Activated CD4-positive, alpha-beta memory T cell treated with anti-CD3 and anti-CD28 coated beads for 36 hours (primary cell): Measurements from ENCODE around the gene PEX11A. TPM values are rescaled to one million over a fixed set of nuclear protein-coding genes. Genes with fewer than 3 reads are reported as not detected.
"Not testable (repeated sequence)": the region's sequence is repeated elsewhere in the genome, so short reads cannot be mapped to it uniquely, and the experiment has no call there.

Experiments used
- CTCF ChIA-PET: fragments of 350-600 bp; sonication (Branson Sonifier 250); formaldehyde crosslinking; loops from one replicate; lab custom pipeline; 2021; ENCODE audit warnings: antibody characterized with exemption, inconsistent platforms; lab: Charles Lee
- POLR2A ChIA-PET: fragments of 350-600 bp; sonication (Branson Sonifier 250); formaldehyde crosslinking; loops from one replicate; lab custom pipeline; 2021; ENCODE audit warnings: antibody characterized with exemption; lab: Charles Lee
- DNase-seq: peaks from one replicate; pipeline ENCODE4 v3.0.0-alpha.2; 2020
- H3K27ac Mint-ChIP-seq: one replicate; pipeline ENCODE4 v1.8.0; 2021; ENCODE audit warnings: mixed read lengths
- H3K27me3 Mint-ChIP-seq: one replicate; pipeline ENCODE4 v1.8.0; 2021; ENCODE audit warnings: mixed read lengths
- H3K36me3 Mint-ChIP-seq: one replicate; pipeline ENCODE4 v1.8.0; 2021; ENCODE audit warnings: mixed read lengths
- H3K4me1 Mint-ChIP-seq: one replicate; pipeline ENCODE4 v1.8.0; 2021; ENCODE audit warnings: low read depth, mixed read lengths
- H3K4me3 Mint-ChIP-seq: one replicate; pipeline ENCODE4 v1.8.0; 2021; ENCODE audit warnings: mild to moderate bottlenecking, mixed read lengths
- H3K9me3 Mint-ChIP-seq: one replicate; pipeline ENCODE4 v1.8.0; 2021; ENCODE audit warnings: mixed read lengths
- intact Hi-C: fragments of 100-400 bp; cut with micrococcal nuclease; formaldehyde crosslinking; loops from one replicate; pipeline ENCODE4 v1.15.1; 2023
- total RNA-seq, 2 experiments: library from RNA; stranded (reverse); gene quantifications; one replicate each; pipeline ENCODE4 v1.2.3, GENCODE V29; 2021

Gene PEX11A
- total RNA-seq, 2 experiments from 2014 or later: 2.9 to 3.1 TPM

GRCh38 chr15:89704411-89704810 is 13.9 kb upstream of the PEX11A start:
- H3K36me3 Mint-ChIP-seq: no peaks in the 10 kb centered on the region
- POLR2A ChIA-PET: interaction anchor here (0.6 kb wide), 1 partner anchor 28 kb away, joined by 7 read pairs; no protein-coding TSS in a partner anchor
- H3K27me3 Mint-ChIP-seq: peaks cover 26% of the 10 kb centered on the region
- DNase-seq: no peak
- H3K27ac Mint-ChIP-seq: no peak overlapping the region
- CTCF ChIA-PET: interaction anchor here (0.7 kb wide), 1 partner anchor 8 kb away, joined by 3 read pairs; no protein-coding TSS in a partner anchor
- H3K4me3 Mint-ChIP-seq: no peak overlapping the region
- intact Hi-C loops: no loop called here
- H3K9me3 Mint-ChIP-seq: no peaks in the 10 kb centered on the region
- H3K4me1 Mint-ChIP-seq: no peaks in the 10 kb centered on the region

- Mint-ChIP-seq H3K27me3 (peaks cover 4% of the 10 kb centered on the region), H3K4me3 (no peak overlapping the region), H3K9me3 (no peaks in the 10 kb centered on the region), H3K27ac (no peak overlapping the region), H3K4me1 (peaks cover under 1% of the 10 kb centered on the region), H3K36me3 (no peaks in the 10 kb centered on the region)
- CTCF ChIA-PET: no interaction called here
- intact Hi-C loops: no loop called here
- POLR2A ChIA-PET: no interaction called here
- DNase-seq: no peak
Observed at GRCh38 chr15:89695198-89695597, 4.6 kb upstream of the PEX11A start.

DNA sequence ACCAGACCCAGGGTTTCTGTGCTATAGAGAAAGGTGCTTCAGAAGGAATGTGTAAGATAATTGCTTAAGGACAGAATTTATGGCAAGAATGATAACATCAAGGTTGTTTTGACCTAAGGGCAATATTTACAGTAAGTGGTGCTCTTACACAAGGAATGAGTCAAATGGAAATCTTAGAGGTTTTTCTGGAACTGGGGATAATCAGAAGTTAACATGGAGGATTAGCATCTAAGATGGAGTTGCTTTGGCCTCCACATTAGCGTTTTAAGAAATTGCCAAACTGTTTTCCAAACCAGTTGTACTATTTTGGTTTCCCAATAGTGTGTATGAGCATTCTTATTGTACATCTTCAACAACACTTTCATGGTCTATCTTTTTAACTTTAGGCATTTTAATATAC is 3.1 kb upstream of the PEX11A start:
- Mint-ChIP-seq H3K27me3 (peaks cover 2% of the 10 kb centered on the region), H3K27ac (no peak overlapping the region), H3K9me3 (no peaks in the 10 kb centered on the region), H3K36me3 (no peaks in the 10 kb centered on the region), H3K4me1 (peaks cover 5% of the 10 kb centered on the region), H3K4me3 (no peak overlapping the region)
- ChIA-PET POLR2A (no interaction called here), CTCF (no interaction called here)
- intact Hi-C loops: no loop called here
- DNase-seq: no peak

DNA sequence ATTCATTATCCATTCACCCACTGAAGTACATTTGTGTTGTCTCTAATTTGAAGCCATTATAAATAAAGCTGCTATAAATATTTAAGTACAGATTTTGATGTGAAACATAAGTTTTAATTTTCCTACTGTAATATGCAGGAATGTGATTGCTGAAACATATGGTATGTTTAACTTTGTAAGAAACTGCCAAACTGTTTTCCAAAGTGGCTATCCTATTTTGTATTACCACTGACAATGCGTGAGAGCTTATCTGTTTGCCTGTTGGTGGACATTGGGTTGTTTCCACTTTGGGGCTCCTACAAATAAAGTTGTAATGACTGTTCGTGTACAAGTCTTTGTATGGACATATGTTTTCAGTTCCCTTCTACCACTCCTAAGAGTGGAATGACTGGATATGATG is 2.5 kb upstream of the PEX11A start:
- Mint-ChIP-seq H3K4me1 (peaks cover 5% of the 10 kb centered on the region), H3K9me3 (no peaks in the 10 kb centered on the region), H3K36me3 (no peaks in the 10 kb centered on the region), H3K27me3 (peaks cover 2% of the 10 kb centered on the region), H3K4me3 (no peak overlapping the region), H3K27ac (no peak overlapping the region)
- DNase-seq: no peak
- intact Hi-C loops: no loop called here
- ChIA-PET POLR2A (no interaction called here), CTCF (no interaction called here)

- DNase-seq, H3K27me3 Mint-ChIP-seq, CTCF ChIA-PET, H3K27ac Mint-ChIP-seq, H3K4me1 Mint-ChIP-seq, H3K9me3 Mint-ChIP-seq, H3K36me3 Mint-ChIP-seq, intact Hi-C loops, POLR2A ChIA-PET: not testable (repeated sequence)
- peak overlapping the region; percentile 86 for H3K4me3 Mint-ChIP-seq
Observed at GRCh38 chr15:89689930-89690275, 651 bp downstream of the PEX11A start.

- CTCF ChIA-PET: interaction anchor here (0.8 kb wide), 1 partner anchor 25 kb away, joined by 3 read pairs; no protein-coding TSS in a partner anchor
- no peak overlapping the region for H3K4me3 Mint-ChIP-seq
- intact Hi-C loops: no loop called here
- peaks cover 5% of the 10 kb centered on the region for H3K4me1 Mint-ChIP-seq
- no peak for DNase-seq
- H3K9me3 Mint-ChIP-seq: no peaks in the 10 kb centered on the region
- H3K27ac Mint-ChIP-seq: no peak overlapping the region
- POLR2A ChIA-PET: no interaction called here
- H3K27me3 Mint-ChIP-seq: no peaks in the 10 kb centered on the region
- H3K36me3 Mint-ChIP-seq: peaks cover 4% of the 10 kb centered on the region
Observed at GRCh38 chr15:89686522-89686921, 4.0 kb downstream of the PEX11A start.

DNA sequence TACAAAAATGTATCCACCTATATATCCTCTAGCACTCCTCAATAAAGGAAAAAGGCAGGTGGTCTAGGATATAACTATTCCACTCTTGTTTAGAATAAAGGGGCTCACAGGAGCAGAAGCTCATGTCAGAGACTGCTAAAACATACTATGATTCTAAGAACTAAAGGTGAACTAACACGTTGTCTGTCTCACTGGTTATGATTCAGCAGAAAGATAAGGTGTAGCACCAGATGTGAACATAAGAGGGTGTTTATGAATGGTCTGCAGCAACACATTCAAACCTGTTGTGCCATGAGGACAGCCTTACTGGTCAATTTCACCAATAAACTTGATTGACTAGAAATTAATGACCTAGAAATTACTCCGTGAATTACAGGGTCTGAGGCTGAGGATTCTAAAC is 4.6 kb downstream of the PEX11A start:
- no peak overlapping the region for H3K27ac Mint-ChIP-seq

DNA sequence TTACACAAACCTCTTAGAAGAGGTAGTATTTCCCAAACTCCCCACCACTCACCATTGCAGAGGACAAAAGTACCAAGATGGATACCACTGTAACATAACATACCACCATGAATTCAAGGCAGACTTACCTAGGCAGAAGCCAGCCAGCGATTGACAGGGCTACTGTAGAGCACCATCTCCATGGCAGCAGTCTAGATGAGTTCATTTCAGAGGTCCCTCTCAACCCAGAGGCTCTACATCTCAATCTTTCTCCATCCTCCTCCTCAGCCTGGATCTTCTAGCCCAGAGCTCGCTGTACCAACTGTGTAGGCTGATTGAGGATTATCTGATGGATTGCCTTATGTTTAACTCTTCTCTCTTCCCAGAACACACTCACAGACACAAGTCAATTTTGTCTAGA is 9.4 kb downstream of the PEX11A start:
- no peak overlapping the region for H3K4me3 Mint-ChIP-seq
- intact Hi-C loops: no loop called here
- no peaks in the 10 kb centered on the region for H3K27me3 Mint-ChIP-seq
- no peak overlapping the region for H3K27ac Mint-ChIP-seq
- peaks cover 4% of the 10 kb centered on the region for H3K36me3 Mint-ChIP-seq
- H3K4me1 Mint-ChIP-seq: no peaks in the 10 kb centered on the region
- DNase-seq: no peak
- POLR2A ChIA-PET: no interaction called here
- no peaks in the 10 kb centered on the region for H3K9me3 Mint-ChIP-seq
- CTCF ChIA-PET: no interaction called here

More for the DNA sequence above, 4.6 kb downstream of the PEX11A start:
- Mint-ChIP-seq H3K36me3 (peaks cover 4% of the 10 kb centered on the region), H3K4me3 (no peak overlapping the region), H3K4me1 (peaks cover 5% of the 10 kb centered on the region), H3K27me3 (no peaks in the 10 kb centered on the region), H3K9me3 (no peaks in the 10 kb centered on the region)
- intact Hi-C loops: no loop called here
- ChIA-PET CTCF (interaction anchor here (0.6 to 0.8 kb wide), 2 partner anchors 13 to 25 kb away, joined by 3 read pairs; no protein-coding TSS in a partner anchor), POLR2A (no interaction called here)
- no peak for DNase-seq

DNA sequence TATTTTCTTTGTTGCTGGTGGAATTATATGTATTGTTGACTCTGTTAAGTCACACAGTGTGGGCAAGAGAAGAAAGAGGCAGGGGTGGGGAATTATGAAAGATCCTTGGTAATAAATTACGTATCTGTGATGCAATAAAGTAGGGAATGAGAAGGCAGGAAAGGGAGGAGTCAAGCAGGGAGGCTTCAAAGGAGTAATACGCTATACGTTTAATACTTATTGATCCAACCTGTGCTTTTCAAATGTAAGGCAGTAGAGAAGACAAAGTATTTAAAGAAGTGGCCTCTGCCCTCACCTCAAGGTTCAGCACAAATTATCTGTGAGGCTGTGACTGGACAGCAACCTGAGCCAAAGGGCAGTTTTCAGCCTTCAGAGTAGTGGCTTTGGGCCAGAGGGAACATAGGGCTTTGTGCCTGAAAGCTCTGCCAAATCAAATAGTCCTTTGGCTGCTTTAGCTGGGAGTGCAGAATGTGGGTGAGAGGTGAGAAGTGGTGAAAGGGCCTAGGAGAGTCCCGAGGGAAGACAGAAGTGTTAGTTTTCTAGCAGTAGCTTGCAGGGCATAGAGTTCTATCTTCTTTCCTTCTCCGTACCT is 10.2 kb downstream of the PEX11A start:
- Mint-ChIP-seq H3K9me3 (no peaks in the 10 kb centered on the region), H3K4me3 (no peak overlapping the region)
- intact Hi-C loops: no loop called here

DNA sequence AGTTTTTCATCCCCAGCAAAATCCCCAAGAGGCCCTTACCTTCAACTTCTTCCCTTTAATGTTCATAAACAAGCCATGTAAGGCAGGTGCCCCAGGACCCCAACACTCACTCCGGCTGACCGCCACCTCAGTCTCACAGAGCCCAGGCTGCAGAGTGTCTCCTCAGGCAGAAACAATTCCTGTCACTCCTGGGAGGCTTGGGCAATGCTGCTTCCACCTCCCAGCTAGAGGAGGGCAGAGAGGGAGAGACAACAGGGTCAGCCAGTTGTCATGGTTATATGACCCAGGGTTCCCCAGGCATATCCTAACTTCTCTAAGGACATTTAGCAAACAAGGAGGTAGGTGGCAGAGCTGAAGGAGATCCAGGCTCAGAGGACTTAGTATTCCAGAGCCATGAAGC is 11.3 kb downstream of the PEX11A start, which contains the start of gene PLIN1:
Gene PLIN1 (minus strand): TSS at position 156 of the 400 bp plus-strand sequence. CDS start 1,878 bp downstream, outside the sequence.
- Mint-ChIP-seq H3K27me3 (peaks cover 2% of the 10 kb centered on the region), H3K36me3 (peaks cover 4% of the 10 kb centered on the region), H3K9me3 (no peaks in the 10 kb centered on the region), H3K4me1 (no peaks in the 10 kb centered on the region), H3K27ac (no peak within 1 kb of the TSS), H3K4me3 (no peak within 1 kb of the TSS)
- DNase-seq: no peak
- POLR2A ChIA-PET: no interaction called here
- intact Hi-C loops: no loop called here
- CTCF ChIA-PET: no interaction called here

More for the DNA sequence above, 10.2 kb downstream of the PEX11A start:
- DNase-seq: no peak
- H3K27me3 Mint-ChIP-seq: peaks cover 2% of the 10 kb centered on the region
- ChIA-PET POLR2A (no interaction called here), CTCF (no interaction called here)
- no peaks in the 10 kb centered on the region for H3K4me1 Mint-ChIP-seq
- peaks cover 4% of the 10 kb centered on the region for H3K36me3 Mint-ChIP-seq
- no peak overlapping the region for H3K27ac Mint-ChIP-seq

DNA sequence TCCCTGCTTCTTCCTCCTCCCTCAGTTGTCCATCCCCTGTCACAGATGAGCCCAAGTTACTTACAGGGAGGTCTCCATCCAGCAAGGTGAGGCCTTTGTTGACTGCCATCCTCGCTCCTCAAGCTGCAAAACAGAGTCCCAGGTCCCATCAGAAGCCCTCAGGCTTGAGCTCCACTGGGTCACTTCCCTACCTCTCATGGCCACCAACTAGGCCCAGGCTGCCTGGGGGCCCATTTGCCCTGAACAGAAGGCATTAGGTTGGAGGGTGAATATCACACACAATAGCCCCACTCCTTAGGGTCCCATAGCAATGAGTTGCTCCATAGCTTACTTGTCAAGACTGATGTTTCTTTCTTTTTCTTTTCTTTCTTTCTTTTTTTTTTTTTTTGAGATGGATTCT is 13.2 kb downstream of the PEX11A start:
- H3K27me3 Mint-ChIP-seq: peaks cover 2% of the 10 kb centered on the region

DNA sequence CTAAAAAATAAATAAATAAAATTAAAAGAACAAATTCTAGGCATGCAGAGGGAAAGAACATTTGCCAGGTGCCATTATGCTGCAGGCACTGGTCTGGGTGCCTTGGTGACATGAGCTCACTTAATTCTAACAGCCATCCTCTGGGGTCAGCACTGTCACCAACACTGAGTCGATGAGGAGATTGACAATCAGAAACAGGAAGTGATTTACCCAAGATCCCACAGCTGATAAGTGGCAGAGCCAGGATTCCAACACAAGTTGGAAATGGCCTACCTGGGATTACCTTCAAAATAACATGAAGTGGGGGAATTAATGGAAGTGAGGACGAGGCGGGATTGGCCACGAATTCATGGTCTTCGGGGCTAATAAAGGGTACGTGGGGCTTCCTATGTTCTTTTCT is 14.9 kb downstream of the PEX11A start:
- DNase-seq: no peak
- CTCF ChIA-PET: no interaction called here
- Mint-ChIP-seq H3K4me3 (no peak overlapping the region), H3K36me3 (no peaks in the 10 kb centered on the region), H3K27me3 (peaks cover 2% of the 10 kb centered on the region), H3K9me3 (no peaks in the 10 kb centered on the region), H3K4me1 (no peaks in the 10 kb centered on the region), H3K27ac (no peak overlapping the region)
- POLR2A ChIA-PET: no interaction called here
- intact Hi-C loops: no loop called here

More for the DNA sequence above, 13.2 kb downstream of the PEX11A start:
- Mint-ChIP-seq H3K4me3 (no peak overlapping the region), H3K9me3 (no peaks in the 10 kb centered on the region), H3K27ac (no peak overlapping the region), H3K4me1 (no peaks in the 10 kb centered on the region), H3K36me3 (no peaks in the 10 kb centered on the region)
- CTCF ChIA-PET: no interaction called here
- intact Hi-C loops: no loop called here
- POLR2A ChIA-PET: no interaction called here
- no peak for DNase-seq

DNA sequence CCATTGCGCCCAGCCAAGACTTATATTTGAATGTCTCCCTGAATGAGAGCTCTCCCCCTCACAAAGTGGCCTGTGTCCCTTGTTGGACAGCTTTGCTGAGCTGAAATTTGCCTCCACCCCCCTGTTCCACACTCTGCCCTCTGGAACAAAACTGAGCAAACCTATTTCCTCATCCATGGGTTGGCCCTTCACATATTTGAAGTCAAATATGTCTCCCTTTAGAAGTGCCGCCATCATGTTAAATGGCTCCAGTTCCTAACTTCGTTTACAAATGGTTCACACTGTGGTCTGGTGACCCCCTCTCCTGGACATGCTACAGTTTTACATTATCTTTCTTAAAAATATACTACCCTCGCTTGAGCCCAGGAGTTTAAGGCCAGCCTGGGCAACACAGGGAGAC is 16.0 kb downstream of the PEX11A start:
- H3K27me3 Mint-ChIP-seq: peaks cover 2% of the 10 kb centered on the region
- no peaks in the 10 kb centered on the region for H3K9me3 Mint-ChIP-seq
- ChIA-PET CTCF (no interaction called here), POLR2A (no interaction called here)
- H3K27ac Mint-ChIP-seq: no peak overlapping the region
- intact Hi-C loops: no loop called here
- no peak for DNase-seq
- no peaks in the 10 kb centered on the region for H3K4me1 Mint-ChIP-seq
- H3K4me3 Mint-ChIP-seq: no peak overlapping the region
- H3K36me3 Mint-ChIP-seq: no peaks in the 10 kb centered on the region
